K562 (cell line): ENCODE data around the gene GCN1. TPM values are rescaled to one million over a fixed set of nuclear protein-coding genes. Genes with fewer than 3 reads are reported as not detected.

ENCODE experiments used
- BRCA1 ChIP-seq, 2 experiments: fragments of 450-650 bp in 1 of 2; sonication (generic) in 1 of 2; formaldehyde crosslinking in 1 of 2; IDR thresholded peaks; 2 replicates each; pipeline versions ENCODE4 v1.5.0 to v1.6.1; 2017 to 2020; ENCODE audit warnings: mild to moderate bottlenecking in 1 of 2, missing genetic modification reagents in 1 of 2
- CHD1 ChIP-seq: fragments of 200-600 bp; sonication (generic); IDR thresholded peaks from one replicate; pipeline ENCODE4 v1.6.1; 2012; ENCODE audit warnings: mild to moderate bottlenecking, moderate library complexity, low read length, inconsistent platforms
- HNRNPUL1 ChIP-seq: fragments of 200-400 bp; formaldehyde crosslinking; IDR thresholded peaks from 2 replicates; pipeline ENCODE4 v1.6.1; 2017; ENCODE audit warnings: low read length
- NCOA1 ChIP-seq: fragments of 450-650 bp; IDR thresholded peaks from 2 replicates; pipeline ENCODE4 v1.6.1; 2016; ENCODE audit warnings: low read depth
- NCOR1 ChIP-seq: fragments of 450-650 bp; IDR thresholded peaks from 2 replicates; pipeline ENCODE4 v1.6.1; 2016; ENCODE audit warnings: mild to moderate bottlenecking, moderate library complexity
- NFYB ChIP-seq: IDR thresholded peaks from 2 replicates; pipeline ENCODE4 v1.6.1; 2011; ENCODE audit warnings: mild to moderate bottlenecking, moderate library complexity; ENCODE audit not compliant: insufficient read length; ENCODE audit errors: extremely low read depth
- RBM15 ChIP-seq: fragments of 200-400 bp; formaldehyde crosslinking; IDR thresholded peaks from 2 replicates; pipeline ENCODE4 v1.6.1; 2018; ENCODE audit warnings: mild to moderate bottlenecking, low read length, moderate library complexity; ENCODE audit not compliant: insufficient read depth
- RBM25 ChIP-seq: fragments of 200-400 bp; formaldehyde crosslinking; IDR thresholded peaks from 2 replicates; pipeline ENCODE4 v1.6.1; 2018; ENCODE audit warnings: low read length, low read depth, moderate library complexity; ENCODE audit not compliant: severe bottlenecking
- UBTF ChIP-seq, 2 experiments: IDR thresholded peaks; 2 replicates each; pipeline ENCODE4 v1.6.1; 2012; ENCODE audit warnings: improper control_type of control experiment in 2 of 2, low read depth in 2 of 2, low read length in 2 of 2, borderline replicate concordance in 1 of 2
- ZNF347 ChIP-seq: fragments of 450-650 bp; formaldehyde crosslinking; IDR thresholded peaks from 2 replicates; pipeline ENCODE4 v1.4.0; 2020; ENCODE audit warnings: low read depth, mild to moderate bottlenecking, moderate library complexity
- polyA plus RNA-seq, 8 experiments: library from polyadenylated mRNA; depleted of rRNA in 4 of 8; stranded (reverse) in 5 of 8; unstranded in 3 of 8; fragments of >200 nt; fragmentation: Nextera tagmentation in 2 of 8; fragmentation: Illumina TruSeq in 1 of 8; extraction: Ambion mirVana in 2 of 8; extraction: Trizol in 1 of 8; gene quantifications; 2 replicates each; pipeline versions ENCODE4 v1.2.1 to v1.2.3, GENCODE V29; 2011 to 2014; ENCODE audit warnings: inconsistent platforms in 1 of 8, missing spikeins in 1 of 8
- total RNA-seq, 7 experiments: library from RNA; depleted of rRNA in 6 of 7; stranded (reverse); fragments of >200 nt in 6 of 7; fragmentation: Illumina TruSeq in 2 of 7; extraction: Trizol in 2 of 7; gene quantifications; 2 replicates each; pipeline versions ENCODE4 v1.2.1 to v1.2.3, GENCODE V29; 2011 to 2021; ENCODE audit warnings: low replicate concordance in 1 of 7
- TF ChIP-seq, protein P1 (sequence below): fragments of 250-450 bp; sonication (Bioruptor Pico); IDR thresholded peaks from 2 replicates; pipeline ENCODE4 v1.8.0; 2022; ENCODE audit warnings: inconsistent platforms
- TF ChIP-seq, protein P2 (sequence below): fragments of 150-350 bp; IDR thresholded peaks from 2 replicates; pipeline ENCODE4 v1.6.1; 2014; ENCODE audit warnings: low read depth, mild to moderate bottlenecking, low read length, borderline replicate concordance

GCN1 gene
- total and polyA plus RNA-seq, 9 of the 15 experiments (the other 6 are each of a cell fraction or from before 2014, with no cell fraction given) = 11.9 to 190 (median 51.7) TPM

DNA sequence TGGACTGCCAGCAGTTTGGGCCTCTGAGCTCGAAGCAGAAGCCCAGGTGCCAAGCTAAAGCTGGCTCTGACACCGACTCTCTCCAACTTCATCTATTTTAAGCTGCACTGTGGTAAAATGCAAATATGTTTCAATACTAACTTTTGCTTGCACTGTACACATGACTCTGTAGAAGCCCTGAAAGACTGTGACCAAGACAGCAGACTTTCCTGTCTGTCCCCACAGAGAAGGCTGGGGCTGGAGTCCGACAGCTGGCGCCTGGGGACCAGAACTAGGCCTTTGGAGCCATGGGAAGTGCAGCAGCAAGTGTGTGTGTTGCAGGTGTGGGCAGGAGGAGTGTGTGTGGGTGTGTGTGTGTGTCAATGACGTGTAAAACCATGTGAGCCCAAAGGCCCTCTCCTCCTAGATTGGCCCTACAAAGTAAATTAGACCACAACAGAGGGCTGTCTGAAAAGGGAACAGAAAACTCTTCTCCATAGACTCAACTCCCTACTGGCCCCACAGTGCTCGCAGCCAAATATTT lies 61.6 kb downstream of the GCN1 start (continued):
- TF ChIP-seq RBM15 (no peak), NCOA1 (no peak), NCOR1 (no peak), NFYB (no peak), BRCA1 (IDR thresholded peaks at IDR 0.05) (no peak), BRCA1 (CRISPR knock-in tag; IDR thresholded peaks at IDR 0.05) (no peak), UBTF (IDR thresholded peaks at IDR 0.05; ENCODE audit: borderline replicate concordance in 1 of 2, low read depth in 2 of 2, low read length in 2 of 2) (no peak), ZNF347 (CRISPR knock-in tag) (no peak), RBM25 (no peak), CHD1 (no peak), HNRNPUL1 (no peak)
- TF ChIP-seq, protein P1, sequence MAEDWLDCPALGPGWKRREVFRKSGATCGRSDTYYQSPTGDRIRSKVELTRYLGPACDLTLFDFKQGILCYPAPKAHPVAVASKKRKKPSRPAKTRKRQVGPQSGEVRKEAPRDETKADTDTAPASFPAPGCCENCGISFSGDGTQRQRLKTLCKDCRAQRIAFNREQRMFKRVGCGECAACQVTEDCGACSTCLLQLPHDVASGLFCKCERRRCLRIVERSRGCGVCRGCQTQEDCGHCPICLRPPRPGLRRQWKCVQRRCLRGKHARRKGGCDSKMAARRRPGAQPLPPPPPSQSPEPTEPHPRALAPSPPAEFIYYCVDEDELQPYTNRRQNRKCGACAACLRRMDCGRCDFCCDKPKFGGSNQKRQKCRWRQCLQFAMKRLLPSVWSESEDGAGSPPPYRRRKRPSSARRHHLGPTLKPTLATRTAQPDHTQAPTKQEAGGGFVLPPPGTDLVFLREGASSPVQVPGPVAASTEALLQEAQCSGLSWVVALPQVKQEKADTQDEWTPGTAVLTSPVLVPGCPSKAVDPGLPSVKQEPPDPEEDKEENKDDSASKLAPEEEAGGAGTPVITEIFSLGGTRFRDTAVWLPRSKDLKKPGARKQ (CRISPR knock-in tag) = no peak
- TF ChIP-seq, protein P2, sequence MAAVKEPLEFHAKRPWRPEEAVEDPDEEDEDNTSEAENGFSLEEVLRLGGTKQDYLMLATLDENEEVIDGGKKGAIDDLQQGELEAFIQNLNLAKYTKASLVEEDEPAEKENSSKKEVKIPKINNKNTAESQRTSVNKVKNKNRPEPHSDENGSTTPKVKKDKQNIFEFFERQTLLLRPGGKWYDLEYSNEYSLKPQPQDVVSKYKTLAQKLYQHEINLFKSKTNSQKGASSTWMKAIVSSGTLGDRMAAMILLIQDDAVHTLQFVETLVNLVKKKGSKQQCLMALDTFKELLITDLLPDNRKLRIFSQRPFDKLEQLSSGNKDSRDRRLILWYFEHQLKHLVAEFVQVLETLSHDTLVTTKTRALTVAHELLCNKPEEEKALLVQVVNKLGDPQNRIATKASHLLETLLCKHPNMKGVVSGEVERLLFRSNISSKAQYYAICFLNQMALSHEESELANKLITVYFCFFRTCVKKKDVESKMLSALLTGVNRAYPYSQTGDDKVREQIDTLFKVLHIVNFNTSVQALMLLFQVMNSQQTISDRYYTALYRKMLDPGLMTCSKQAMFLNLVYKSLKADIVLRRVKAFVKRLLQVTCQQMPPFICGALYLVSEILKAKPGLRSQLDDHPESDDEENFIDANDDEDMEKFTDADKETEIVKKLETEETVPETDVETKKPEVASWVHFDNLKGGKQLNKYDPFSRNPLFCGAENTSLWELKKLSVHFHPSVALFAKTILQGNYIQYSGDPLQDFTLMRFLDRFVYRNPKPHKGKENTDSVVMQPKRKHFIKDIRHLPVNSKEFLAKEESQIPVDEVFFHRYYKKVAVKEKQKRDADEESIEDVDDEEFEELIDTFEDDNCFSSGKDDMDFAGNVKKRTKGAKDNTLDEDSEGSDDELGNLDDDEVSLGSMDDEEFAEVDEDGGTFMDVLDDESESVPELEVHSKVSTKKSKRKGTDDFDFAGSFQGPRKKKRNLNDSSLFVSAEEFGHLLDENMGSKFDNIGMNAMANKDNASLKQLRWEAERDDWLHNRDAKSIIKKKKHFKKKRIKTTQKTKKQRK = no peak
- TF ChIP-seq, all 486 proteins: peak for 0
